ENCODE results near the gene RAD51AP2. TPM values are rescaled to one million over a fixed set of nuclear protein-coding genes. Genes with fewer than 3 reads are reported as not detected.

RAD51AP2 gene
- total and polyA plus RNA-seq, 2 of the 13 experiments (the other 11 are each of a cell fraction or from before 2014, with no cell fraction given) = 0.11 to 0.12 TPM

DNA sequence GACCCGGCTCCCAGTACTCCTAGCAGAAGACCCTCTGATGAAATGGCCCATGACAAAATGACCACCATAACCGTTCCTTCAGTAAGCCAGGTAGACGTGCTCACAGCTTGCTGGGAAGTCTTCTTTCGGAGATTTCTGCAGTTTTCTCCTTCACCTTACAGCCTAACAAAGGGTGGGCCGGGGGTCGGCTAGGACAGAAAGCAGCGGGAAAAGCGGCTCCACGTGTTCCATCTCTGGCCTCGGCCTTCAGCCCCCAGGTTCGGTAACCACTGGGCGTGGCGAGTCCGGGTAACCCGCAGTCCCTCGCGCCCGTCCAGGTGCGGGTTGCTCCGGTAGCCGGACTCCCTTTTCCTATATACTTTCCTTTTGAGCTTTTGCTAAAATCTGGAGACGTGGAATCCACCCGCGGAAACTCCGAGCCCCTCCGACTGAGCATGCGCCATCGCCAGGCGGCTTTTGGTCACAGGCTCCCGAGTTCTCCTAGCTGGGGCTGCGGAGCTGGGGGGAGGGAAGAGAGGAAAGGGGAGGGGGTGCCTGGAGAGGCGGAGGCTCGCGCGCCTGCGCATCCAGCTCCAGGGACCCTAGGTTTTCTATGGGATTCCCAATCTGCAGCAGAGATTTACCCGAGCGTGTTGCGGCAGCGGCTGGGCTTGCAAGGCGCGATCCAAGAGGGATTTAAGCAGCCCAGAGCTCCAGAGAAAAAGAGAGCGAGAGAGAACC lies 22.0 kb upstream of the RAD51AP2 start, which contains the start of gene VSNL1 (continued):
- TF ChIP-seq, protein P1, sequence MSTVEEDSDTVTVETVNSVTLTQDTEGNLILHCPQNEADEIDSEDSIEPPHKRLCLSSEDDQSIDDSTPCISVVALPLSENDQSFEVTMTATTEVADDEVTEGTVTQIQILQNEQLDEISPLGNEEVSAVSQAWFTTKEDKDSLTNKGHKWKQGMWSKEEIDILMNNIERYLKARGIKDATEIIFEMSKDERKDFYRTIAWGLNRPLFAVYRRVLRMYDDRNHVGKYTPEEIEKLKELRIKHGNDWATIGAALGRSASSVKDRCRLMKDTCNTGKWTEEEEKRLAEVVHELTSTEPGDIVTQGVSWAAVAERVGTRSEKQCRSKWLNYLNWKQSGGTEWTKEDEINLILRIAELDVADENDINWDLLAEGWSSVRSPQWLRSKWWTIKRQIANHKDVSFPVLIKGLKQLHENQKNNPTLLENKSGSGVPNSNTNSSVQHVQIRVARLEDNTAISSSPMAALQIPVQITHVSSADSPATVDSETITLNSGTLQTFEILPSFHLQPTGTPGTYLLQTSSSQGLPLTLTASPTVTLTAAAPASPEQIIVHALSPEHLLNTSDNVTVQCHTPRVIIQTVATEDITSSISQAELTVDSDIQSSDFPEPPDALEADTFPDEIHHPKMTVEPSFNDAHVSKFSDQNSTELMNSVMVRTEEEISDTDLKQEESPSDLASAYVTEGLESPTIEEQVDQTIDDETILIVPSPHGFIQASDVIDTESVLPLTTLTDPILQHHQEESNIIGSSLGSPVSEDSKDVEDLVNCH (CRISPR knock-in tag; IDR thresholded peaks at IDR 0.05) = no peak
- 0 out of 2 replicates have a peak, but pooled peaks have one; percentile 9 for TF ChIP-seq GZF1 (CRISPR knock-in tag; IDR thresholded peaks at IDR 0.05)
- TF ChIP-seq MXI1 (IDR thresholded peaks at IDR 0.05; ENCODE audit: borderline replicate concordance, low read depth, low read length) = peak; percentile 58; the same call in 2 of the 3 replicates
- TF ChIP-seq, protein P2, sequence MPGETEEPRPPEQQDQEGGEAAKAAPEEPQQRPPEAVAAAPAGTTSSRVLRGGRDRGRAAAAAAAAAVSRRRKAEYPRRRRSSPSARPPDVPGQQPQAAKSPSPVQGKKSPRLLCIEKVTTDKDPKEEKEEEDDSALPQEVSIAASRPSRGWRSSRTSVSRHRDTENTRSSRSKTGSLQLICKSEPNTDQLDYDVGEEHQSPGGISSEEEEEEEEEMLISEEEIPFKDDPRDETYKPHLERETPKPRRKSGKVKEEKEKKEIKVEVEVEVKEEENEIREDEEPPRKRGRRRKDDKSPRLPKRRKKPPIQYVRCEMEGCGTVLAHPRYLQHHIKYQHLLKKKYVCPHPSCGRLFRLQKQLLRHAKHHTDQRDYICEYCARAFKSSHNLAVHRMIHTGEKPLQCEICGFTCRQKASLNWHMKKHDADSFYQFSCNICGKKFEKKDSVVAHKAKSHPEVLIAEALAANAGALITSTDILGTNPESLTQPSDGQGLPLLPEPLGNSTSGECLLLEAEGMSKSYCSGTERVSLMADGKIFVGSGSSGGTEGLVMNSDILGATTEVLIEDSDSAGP (CRISPR knock-in tag; IDR thresholded peaks at IDR 0.05; ENCODE audit: borderline replicate concordance) = peak; percentile 85; the same call in 1 of the 2 replicates
- 0 out of 2 replicates have a peak, but pooled peaks have one; percentile 15 for TF ChIP-seq RCOR2 (CRISPR knock-in tag; IDR thresholded peaks at IDR 0.05)
- TF ChIP-seq ZFAT (CRISPR knock-in tag; conservative IDR thresholded peaks at IDR 0.05) = 0 out of 2 replicates have a peak, but pooled peaks have one; percentile 41
- TF ChIP-seq, protein P3, sequence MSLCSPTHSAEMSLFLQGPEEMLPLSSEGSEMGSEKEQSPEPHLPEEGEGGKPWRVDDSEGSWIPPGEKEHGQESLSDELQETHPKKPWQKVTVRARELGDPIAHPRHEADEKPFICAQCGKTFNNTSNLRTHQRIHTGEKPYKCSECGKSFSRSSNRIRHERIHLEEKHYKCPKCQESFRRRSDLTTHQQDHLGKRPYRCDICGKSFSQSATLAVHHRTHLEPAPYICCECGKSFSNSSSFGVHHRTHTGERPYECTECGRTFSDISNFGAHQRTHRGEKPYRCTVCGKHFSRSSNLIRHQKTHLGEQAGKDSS (CRISPR knock-in tag; IDR thresholded peaks at IDR 0.05; ENCODE audit: borderline replicate concordance, low read depth) = peak; percentile 30; the same call in 1 of the 2 replicates
- peak; percentile 68; the same call in 1 of the 2 replicates for TF ChIP-seq ZFP36L1 (CRISPR knock-in tag; IDR thresholded peaks at IDR 0.05)
- TF ChIP-seq ZMYM3 (CRISPR knock-in tag; IDR thresholded peaks at IDR 0.05) = no peak
- peak; percentile 58; the same call in 1 of the 2 replicates for TF ChIP-seq STAT5B (CRISPR knock-in tag; IDR thresholded peaks at IDR 0.05)
- TF ChIP-seq SOX6 (IDR thresholded peaks at IDR 0.05) = no peak
- peak; percentile 45 for TF ChIP-seq SOX6 (CRISPR knock-in tag; IDR thresholded peaks at IDR 0.05)
- peak; percentile 89; the same call in 1 of the 2 replicates for TF ChIP-seq ZC3H13 (CRISPR knock-in tag; IDR thresholded peaks at IDR 0.05)
- no peak for TF ChIP-seq GTF3A (CRISPR knock-in tag; conservative IDR thresholded peaks at IDR 0.05)
- TF ChIP-seq, protein P4, sequence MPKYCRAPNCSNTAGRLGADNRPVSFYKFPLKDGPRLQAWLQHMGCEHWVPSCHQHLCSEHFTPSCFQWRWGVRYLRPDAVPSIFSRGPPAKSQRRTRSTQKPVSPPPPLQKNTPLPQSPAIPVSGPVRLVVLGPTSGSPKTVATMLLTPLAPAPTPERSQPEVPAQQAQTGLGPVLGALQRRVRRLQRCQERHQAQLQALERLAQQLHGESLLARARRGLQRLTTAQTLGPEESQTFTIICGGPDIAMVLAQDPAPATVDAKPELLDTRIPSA (CRISPR knock-in tag; IDR thresholded peaks at IDR 0.05; ENCODE audit: borderline replicate concordance) = peak; percentile 59; the same call in 1 of the 2 replicates
- peak; percentile 99 for TF ChIP-seq MAZ (IDR thresholded peaks at IDR 0.05; ENCODE audit: borderline replicate concordance, low read depth, low read length)
- TF ChIP-seq MAZ (CRISPR knock-in tag; IDR thresholded peaks at IDR 0.05; ENCODE audit: low read depth) = peak; percentile 94
- TF ChIP-seq ATRX (CRISPR knock-in tag; IDR thresholded peaks at IDR 0.05; ENCODE audit: borderline replicate concordance) = no peak
- TF ChIP-seq SP4 (CRISPR knock-in tag; IDR thresholded peaks at IDR 0.05) = peak; percentile 62; the same call in 1 of the 2 replicates
- TF ChIP-seq, protein P5, sequence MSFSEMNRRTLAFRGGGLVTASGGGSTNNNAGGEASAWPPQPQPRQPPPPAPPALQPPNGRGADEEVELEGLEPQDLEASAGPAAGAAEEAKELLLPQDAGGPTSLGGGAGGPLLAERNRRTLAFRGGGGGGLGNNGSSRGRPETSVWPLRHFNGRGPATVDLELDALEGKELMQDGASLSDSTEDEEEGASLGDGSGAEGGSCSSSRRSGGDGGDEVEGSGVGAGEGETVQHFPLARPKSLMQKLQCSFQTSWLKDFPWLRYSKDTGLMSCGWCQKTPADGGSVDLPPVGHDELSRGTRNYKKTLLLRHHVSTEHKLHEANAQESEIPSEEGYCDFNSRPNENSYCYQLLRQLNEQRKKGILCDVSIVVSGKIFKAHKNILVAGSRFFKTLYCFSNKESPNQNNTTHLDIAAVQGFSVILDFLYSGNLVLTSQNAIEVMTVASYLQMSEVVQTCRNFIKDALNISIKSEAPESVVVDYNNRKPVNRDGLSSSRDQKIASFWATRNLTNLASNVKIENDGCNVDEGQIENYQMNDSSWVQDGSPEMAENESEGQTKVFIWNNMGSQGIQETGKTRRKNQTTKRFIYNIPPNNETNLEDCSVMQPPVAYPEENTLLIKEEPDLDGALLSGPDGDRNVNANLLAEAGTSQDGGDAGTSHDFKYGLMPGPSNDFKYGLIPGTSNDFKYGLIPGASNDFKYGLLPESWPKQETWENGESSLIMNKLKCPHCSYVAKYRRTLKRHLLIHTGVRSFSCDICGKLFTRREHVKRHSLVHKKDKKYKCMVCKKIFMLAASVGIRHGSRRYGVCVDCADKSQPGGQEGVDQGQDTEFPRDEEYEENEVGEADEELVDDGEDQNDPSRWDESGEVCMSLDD (CRISPR knock-in tag; IDR thresholded peaks at IDR 0.05; ENCODE audit: borderline replicate concordance) = peak; percentile 72; the same call in 1 of the 2 replicates
- no peak for TF ChIP-seq ZC3H4 (CRISPR knock-in tag; IDR thresholded peaks at IDR 0.05; ENCODE audit: borderline replicate concordance)

Measured in HepG2 (cell line).